Astrocyte (in vitro differentiated cells and primary cell): ENCODE data around the gene TTC7B.

Experiments
- CTCF ChIP-seq: IDR thresholded peaks from 2 replicates; pipeline ENCODE4 v1.5.1; 2011; ENCODE audit warnings: low read depth, mild to moderate bottlenecking, inconsistent platforms, low read length, moderate library complexity; ENCODE audit not compliant: insufficient read depth
- EZH2 ChIP-seq: IDR thresholded peaks from 2 replicates; pipeline ENCODE4 v1.6.1; 2012; ENCODE audit warnings: mild to moderate bottlenecking, low read length, inconsistent platforms; ENCODE audit not compliant: insufficient read depth

GRCh38 chr14:90536511-90537191, 279.6 kb downstream of the TTC7B start:
- no peak for TF ChIP-seq EZH2
- no peak for TF ChIP-seq CTCF
